Adrenal gland (tissue), 5 donors: ENCODE results near the gene KLF11.

Source experiments
- POLR2A ChIP-seq, 2 donors: fragments of 450-650 bp; IDR thresholded peaks; one replicate each; pipeline ENCODE4 v1.6.1; 2017; ENCODE audit warnings: antibody characterized with exemption in 2 of 2, mild to moderate bottlenecking in 2 of 2, moderate library complexity in 1 of 2
- TF ChIP-seq, protein P1 (sequence below), 6 experiments: fragments of 450-650 bp in 4 of 6; fragments of 200-600 bp in 2 of 6; sonication (generic) in 1 of 6; IDR thresholded peaks; 1 replicate in 5 of 6; 2 replicates in 1 of 6; pipeline versions ENCODE4 v1.5.1 to v1.8.0; 2016 to 2021; ENCODE audit warnings: antibody characterized with exemption in 6 of 6, mild to moderate bottlenecking in 2 of 6, moderate library complexity in 1 of 6
- donor health status: DM: no; HTN: no; CAD: no.

DNA sequence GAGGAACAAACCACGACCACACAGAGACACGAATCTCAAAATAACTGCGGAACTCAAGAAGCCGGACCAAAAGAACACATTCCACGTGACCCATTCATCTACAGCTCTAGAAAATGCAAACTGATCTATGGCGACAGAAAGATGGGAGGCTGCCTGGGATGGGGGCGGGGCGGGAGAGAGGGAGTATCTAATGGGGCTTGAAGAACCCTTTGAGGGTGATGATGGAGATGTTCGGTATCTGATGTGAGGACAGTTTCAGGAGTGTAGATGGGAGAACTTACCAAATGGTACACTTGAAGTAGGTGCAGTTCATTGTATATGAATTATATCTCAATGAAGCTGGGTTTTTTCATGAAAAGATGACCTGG lies 34.6 kb upstream of the KLF11 start:
- TF ChIP-seq, protein P1, sequence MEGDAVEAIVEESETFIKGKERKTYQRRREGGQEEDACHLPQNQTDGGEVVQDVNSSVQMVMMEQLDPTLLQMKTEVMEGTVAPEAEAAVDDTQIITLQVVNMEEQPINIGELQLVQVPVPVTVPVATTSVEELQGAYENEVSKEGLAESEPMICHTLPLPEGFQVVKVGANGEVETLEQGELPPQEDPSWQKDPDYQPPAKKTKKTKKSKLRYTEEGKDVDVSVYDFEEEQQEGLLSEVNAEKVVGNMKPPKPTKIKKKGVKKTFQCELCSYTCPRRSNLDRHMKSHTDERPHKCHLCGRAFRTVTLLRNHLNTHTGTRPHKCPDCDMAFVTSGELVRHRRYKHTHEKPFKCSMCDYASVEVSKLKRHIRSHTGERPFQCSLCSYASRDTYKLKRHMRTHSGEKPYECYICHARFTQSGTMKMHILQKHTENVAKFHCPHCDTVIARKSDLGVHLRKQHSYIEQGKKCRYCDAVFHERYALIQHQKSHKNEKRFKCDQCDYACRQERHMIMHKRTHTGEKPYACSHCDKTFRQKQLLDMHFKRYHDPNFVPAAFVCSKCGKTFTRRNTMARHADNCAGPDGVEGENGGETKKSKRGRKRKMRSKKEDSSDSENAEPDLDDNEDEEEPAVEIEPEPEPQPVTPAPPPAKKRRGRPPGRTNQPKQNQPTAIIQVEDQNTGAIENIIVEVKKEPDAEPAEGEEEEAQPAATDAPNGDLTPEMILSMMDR (IDR thresholded peaks at IDR 0.05): no peak
- no peak for TF ChIP-seq POLR2A (IDR thresholded peaks at IDR 0.05)
